Psoas muscle (tissue), 8 donors: Measurements from ENCODE around the gene TTC9C. TPM values are rescaled to one million over a fixed set of nuclear protein-coding genes. Genes with fewer than 3 reads are reported as not detected.
"Not testable (repeated sequence)": the region's sequence is repeated elsewhere in the genome, so short reads cannot be mapped to it uniquely, and the experiment has no call there.

Experiments used
- ATAC-seq, 4 donors: fragments of 200-7000 bp; cut with Tn5 transposase; one replicate each; pipeline ENCODE4 v1.9.1; 2020; ENCODE audit warnings: moderate library complexity in 3 of 4, mild to moderate bottlenecking in 2 of 4
- DNase-seq, 2 donors: peaks; one replicate each; pipeline ENCODE4 v3.0.0-alpha.2; 2020
- H3K27ac ChIP-seq: fragments of 200-600 bp; one replicate; pipeline ENCODE4 v1.8.0; 2022
- H3K27me3 ChIP-seq, 3 donors: fragments of 200-600 bp in 1 of 3; one replicate each; pipeline versions ENCODE4 v1.6.1 to v1.8.0; 2013 to 2022; ENCODE audit warnings: low read length in 2 of 3, mild to moderate bottlenecking in 2 of 3, moderate library complexity in 1 of 3; ENCODE audit not compliant: insufficient read depth in 3 of 3
- H3K36me3 ChIP-seq, 2 donors: fragments of 200-600 bp in 1 of 2; one replicate each; pipeline versions ENCODE4 v1.6.1 to v1.8.0; 2013 to 2022; ENCODE audit warnings: low read depth in 1 of 2, mild to moderate bottlenecking in 1 of 2, moderate library complexity in 1 of 2; ENCODE audit not compliant: insufficient read depth in 1 of 2
- H3K4me1 ChIP-seq: fragments of 200-600 bp; one replicate; pipeline ENCODE4 v1.8.0; 2022
- H3K4me3 ChIP-seq: fragments of 200-600 bp; one replicate; pipeline ENCODE4 v1.8.0; 2022; ENCODE audit warnings: mild to moderate bottlenecking
- H3K9me3 ChIP-seq: fragments of 200-600 bp; one replicate; pipeline ENCODE4 v1.8.0; 2022
- CTCF ChIP-seq: fragments of 200-600 bp; IDR thresholded peaks from one replicate; pipeline ENCODE4 v1.8.0; 2022; ENCODE audit warnings: antibody characterized with exemption
- WGBS, 3 donors: extraction: QIAGEN DNeasy Blood & Tissue Kit; methylation state at CpG; one replicate each; pipeline versions ENCODE4 v1.1.6 to v1.1.7; 2013; 5-methylcytosine and 5-hydroxymethylcytosine counted together
- intact Hi-C, 2 donors: fragments of 100-400 bp; cut with DNase I; formaldehyde crosslinking; loops; one replicate each; pipeline versions ENCODE4 v1.11.0 to v1.14.2; 2022
- polyA plus RNA-seq, 3 donors: library from polyadenylated mRNA; stranded (reverse); fragments of 200-250 nt; gene quantifications; one replicate each; pipeline ENCODE4 v1.2.3, GENCODE V29; 2013
- total RNA-seq, 4 donors: library from RNA; stranded (reverse); fragmentation: NEBNext Ultra II Directional in 2 of 4; extraction: Animal tissue kit (Norgen Biotek cat#: 25700) in 2 of 4; gene quantifications; one replicate each; pipeline versions ENCODE4 v1.2.1 to v1.2.4, GENCODE V29; 2021 to 2023
- donor health status: healthy with polysubstance abuse.
- donor health status: DM: no; HTN: no; CAD: no; lungs with moderate emphysema.
- donor health status: Bipolar disorder and iron deficiency.
- donor health status: healthy.
- donor health status: DM: yes; HTN: yes; CAD: no.
- donor health status: DM: no; HTN: no; CAD: no.
- donor health status: DM: no; HTN: no; CAD: no.
- donor health status: DM: yes; HTN: yes; CAD: no.

TTC9C gene
- total and polyA plus RNA-seq, 7 donors, result 14.8 to 30.4 (median 19.6) TPM

GRCh38 chr11:62726156-62726914 lies 2.0 kb upstream of the TTC9C start:
- Histone ChIP-seq H3K9me3 (no peaks in the 10 kb centered on the region), H3K4me3 (peak overlapping the region; percentile 76), H3K27ac (peak overlapping the region; percentile 98), H3K36me3 (peaks cover 7 to 42% of the 10 kb centered on the region in 2 donors), H3K27me3 (no peaks in the 10 kb centered on the region), H3K4me1 (peaks cover 38% of the 10 kb centered on the region)
- DNase-seq (peak in 1 of 2 donors; percentile 30), ATAC-seq (no peak)
- 0 to 1% (median 1%) methylated on average over 38 to 51 of the region's 51 CpGs for WGBS, 3 donors
- intact Hi-C loops, result loop anchor here (5.0 kb wide), 2 partner anchors 36 to 41 kb away; partner anchors contain the start of gene POLR2G (in 1 of the 2)
- TF ChIP-seq CTCF, result no peak

- no peak for TF ChIP-seq CTCF
- DNase-seq (no peak), ATAC-seq (no peak)
- Histone ChIP-seq H3K27me3 (no peaks in the 10 kb centered on the region), H3K4me1 (peaks cover 38% of the 10 kb centered on the region), H3K9me3 (no peaks in the 10 kb centered on the region), H3K27ac (peak overlapping the region; percentile 98), H3K36me3 (peaks cover 7 to 41% of the 10 kb centered on the region in 2 donors), H3K4me3 (peak overlapping the region; percentile 76)
- WGBS, 3 donors, result 0 to 1% (median 1%) methylated on average over 29 to 37 of the region's 37 CpGs
- intact Hi-C loops, result loop anchor here (5.0 kb wide), 2 partner anchors 35 to 40 kb away; partner anchors contain the start of gene POLR2G (in 1 of the 2)
These were observed 1.4 kb upstream of the TTC9C start for GRCh38 chr11:62726915-62727164.

GRCh38 chr11:62727165-62727871 lies 968 bp upstream of the TTC9C start, which contains the start of gene HNRNPUL2:
TSS of gene HNRNPUL2 (minus strand) at chr11:62727457. CDS start at chr11:62727156, 301 bp downstream.
- H3K4me1 ChIP-seq, result peaks cover 38% of the 10 kb centered on the region
- H3K27me3 ChIP-seq, result no peaks in the 10 kb centered on the region
- intact Hi-C loops, result loop anchor here (5.0 kb wide), 2 partner anchors 35 to 40 kb away; partner anchors contain the start of gene POLR2G (in 1 of the 2)
- H3K27ac ChIP-seq, result peak within 1 kb of the TSS; percentile 98
- WGBS, 3 donors, result 0% methylated on average over 48 to 72 of the region's 72 CpGs
- ATAC-seq (peak; percentile 92 to 94 (median 94)), DNase-seq (peak; percentile 99)
- H3K36me3 ChIP-seq, result peaks cover 7 to 36% of the 10 kb centered on the region in 2 donors
- H3K4me3 ChIP-seq, result peak within 1 kb of the TSS; percentile 76
- TF ChIP-seq CTCF, result no peak
- no peaks in the 10 kb centered on the region for H3K9me3 ChIP-seq

- intact Hi-C loops, result loop anchor here (5.0 kb wide), 2 partner anchors 34 to 39 kb away; partner anchors contain the start of gene POLR2G (in 1 of the 2)
- Histone ChIP-seq H3K4me1 (peaks cover 38% of the 10 kb centered on the region), H3K9me3 (no peaks in the 10 kb centered on the region)
These were observed 465 bp upstream of the TTC9C start for GRCh38 chr11:62727872-62728170.

GRCh38 chr11:62730076-62730475 lies 1.8 kb downstream of the TTC9C start:
- Histone ChIP-seq H3K36me3 (peaks cover 4 to 38% of the 10 kb centered on the region in 2 donors), H3K4me3 (peak overlapping the region; percentile 76), H3K4me1 (peaks cover 23% of the 10 kb centered on the region)
- H3K27ac ChIP-seq, ATAC-seq, DNase-seq, intact Hi-C loops, H3K9me3 ChIP-seq, H3K27me3 ChIP-seq: not testable (repeated sequence)
- WGBS, 3 donors, result 87 to 89% (median 88%) methylated on average over 14 of the region's 14 CpGs

More at GRCh38 chr11:62727872-62728170, 465 bp upstream of the TTC9C start:
- H3K36me3 ChIP-seq, result peaks cover 7 to 35% of the 10 kb centered on the region in 2 donors
- peak overlapping the region; percentile 98 for H3K27ac ChIP-seq
- TF ChIP-seq CTCF, result no peak
- ATAC-seq (peak; percentile 81 to 86 (median 82)), DNase-seq (peak; percentile 78 to 86)
- H3K4me3 ChIP-seq, result peak overlapping the region; percentile 76
- no peaks in the 10 kb centered on the region for H3K27me3 ChIP-seq
- WGBS, 3 donors, result 0% methylated on average over 20 of the region's 20 CpGs
